Hair follicular keratinocyte (primary cell): Measurements from ENCODE around the gene PXK. TPM values are rescaled to one million over a fixed set of nuclear protein-coding genes. Genes with fewer than 3 reads are reported as not detected.

Experiments
- total RNA-seq: library from RNA; depleted of rRNA; stranded (reverse); fragments of >200 nt; gene quantifications from 2 replicates; pipeline ENCODE4 v1.2.3, GENCODE V29; 2015

Gene PXK
- 13.6 and 22.3 TPM in 2 replicates for total RNA-seq

DNA sequence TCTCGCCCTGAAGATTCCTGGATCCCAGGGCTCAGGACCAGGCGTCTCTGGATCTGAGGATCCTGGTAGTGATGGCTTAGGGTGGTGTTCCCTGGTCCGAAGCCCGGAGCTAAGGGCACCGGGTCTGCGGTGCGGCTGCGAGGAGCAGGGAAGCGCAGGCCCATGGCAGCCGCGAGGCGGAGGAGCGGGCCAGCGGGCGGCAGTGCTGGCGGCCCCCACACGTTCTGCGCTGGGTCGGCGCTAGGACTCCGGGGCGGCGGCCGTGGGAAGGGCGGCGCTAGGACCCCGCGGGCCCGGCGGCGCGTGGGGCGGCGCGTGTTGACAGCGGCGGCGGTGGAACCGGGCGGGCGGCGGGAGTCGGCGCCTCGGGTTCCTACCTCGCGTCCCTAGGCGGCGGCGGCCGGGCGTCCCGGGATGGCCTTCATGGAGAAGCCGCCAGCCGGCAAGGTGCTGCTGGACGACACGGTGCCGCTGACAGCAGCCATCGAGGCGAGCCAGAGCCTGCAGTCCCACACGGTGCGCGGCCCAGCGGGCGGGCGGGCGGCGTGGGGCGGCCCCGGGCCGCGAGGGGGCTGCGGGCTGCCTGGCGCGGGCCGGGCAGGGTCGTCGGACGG, at the start of gene PXK:
Gene PXK (plus strand): TSS at position 318 of the 614 bp plus-strand sequence. CDS start 97 bp downstream, at position 415.

DNA sequence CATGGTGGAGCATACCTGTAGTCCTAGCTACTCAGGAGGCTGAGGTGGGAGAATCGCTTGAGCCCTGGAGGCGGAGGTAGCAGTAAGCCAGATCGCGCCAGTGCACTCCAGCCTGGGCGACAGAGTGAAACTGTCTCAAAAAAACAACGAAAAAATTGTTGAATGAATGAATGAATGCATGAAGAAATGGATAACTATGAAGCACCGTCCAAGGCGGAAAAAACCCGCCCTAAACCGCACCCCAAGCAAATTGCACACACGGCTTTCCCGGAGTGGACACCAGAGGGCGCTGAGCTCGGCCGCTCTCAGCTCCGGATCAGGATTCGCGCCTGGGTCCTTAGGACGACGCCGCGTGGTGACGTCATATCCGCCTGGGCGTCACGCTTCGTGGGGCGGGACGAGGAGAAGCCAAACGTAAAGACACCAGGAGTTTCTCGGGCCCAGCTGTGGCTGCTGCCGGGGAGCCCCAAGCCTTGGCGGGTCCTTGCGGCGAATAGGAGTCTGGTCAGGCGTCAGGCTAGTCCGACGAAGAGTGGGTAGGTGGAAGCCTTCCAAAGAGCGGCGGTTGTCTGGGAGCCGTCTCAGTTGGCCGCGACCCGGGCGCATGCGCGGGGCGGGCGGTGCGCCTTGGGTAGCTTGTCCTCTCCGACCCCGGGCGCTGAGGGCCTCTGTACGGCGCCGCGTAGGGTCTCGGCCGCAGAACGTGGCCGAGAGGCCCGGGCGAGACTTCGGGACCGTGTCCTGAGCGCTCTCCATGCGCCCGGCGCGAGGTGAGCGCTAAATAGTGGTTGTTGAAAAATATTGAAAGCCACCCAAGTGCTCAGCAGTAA, 26.6 kb upstream of the PXK start, which contains the start of the genes HTD2 and RPP14:
Gene HTD2 (plus strand): TSS at position 639 of the 830 bp plus-strand sequence. CDS start 11,094 bp downstream, outside the sequence.
Gene RPP14 (plus strand): TSS at position 364 of the 830 bp plus-strand sequence. CDS start 4,085 bp downstream, outside the sequence.

DNA sequence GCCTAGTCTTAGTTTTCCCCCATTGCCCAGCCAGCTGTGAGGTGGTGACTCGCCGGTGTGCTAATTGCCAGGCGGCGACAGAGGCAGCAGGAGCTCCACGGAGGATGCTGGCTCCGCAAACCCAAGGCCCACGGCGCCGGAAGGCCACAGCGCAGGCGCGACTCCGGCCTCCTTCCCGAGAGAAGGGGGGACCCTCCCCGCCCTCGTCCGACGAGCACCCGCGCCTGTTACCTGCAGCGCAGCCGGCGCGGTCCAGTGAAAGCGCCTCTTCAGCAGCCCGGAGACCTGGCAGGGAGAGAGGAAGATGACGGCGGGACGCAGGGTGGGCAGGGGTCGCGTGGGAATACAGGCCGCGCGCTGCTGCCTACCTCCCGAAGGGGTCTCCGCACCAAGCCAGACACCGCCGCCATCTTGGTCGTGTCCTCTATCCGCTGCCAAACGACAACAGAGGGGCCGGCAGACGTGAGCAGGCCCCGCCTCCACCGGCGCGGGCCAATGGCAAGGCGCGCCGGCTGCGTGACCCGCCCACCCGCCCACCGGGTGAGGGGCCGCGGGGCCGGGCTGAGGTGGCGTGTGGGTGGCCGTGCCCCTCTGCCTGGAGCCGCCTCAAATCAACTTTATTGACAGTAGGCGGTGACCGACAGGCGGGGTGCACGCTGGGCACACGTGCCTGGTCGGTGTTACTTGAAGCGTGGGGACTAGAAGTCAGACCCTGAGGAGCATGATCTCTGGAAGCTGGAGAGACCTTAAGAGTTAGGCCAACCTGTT, 100.9 kb downstream of the PXK start, which contains the start of gene PDHB:
Gene PDHB (minus strand): TSS at position 433 of the 768 bp plus-strand sequence. CDS start 23 bp downstream, at position 410.

Other genes starting within 250 kb of the PXK start
- not detected in 2 replicates for gene DNASE1L3, start 121.9 kb upstream of the PXK start, total RNA-seq
- 4.6 and 4.9 TPM in 2 replicates for gene ABHD6, start 95.1 kb upstream of the PXK start, total RNA-seq
- gene RPP14, start 26.6 kb upstream of the PXK start, total RNA-seq: 9.0 and 12.5 TPM in 2 replicates
- 3.2 and 11.3 TPM in 2 replicates for gene HTD2, start 26.4 kb upstream of the PXK start, total RNA-seq
- 84.7 and 92.6 TPM in 2 replicates for gene PDHB, start 100.9 kb downstream of the PXK start, total RNA-seq
- gene KCTD6, start 159.2 kb downstream of the PXK start, total RNA-seq: 5.0 and 5.5 TPM in 2 replicates
- 0.39 and 1.1 TPM in 2 replicates for gene ACOX2, start 204.3 kb downstream of the PXK start, total RNA-seq
- gene FAM107A, start 244.5 kb downstream of the PXK start, total RNA-seq: not detected in 2 replicates